A549 (cell line): ENCODE results near the gene MFAP2.

ENCODE experiments used
- EP300 ChIP-seq, 2 experiments: fragments of >200 bp; sonication (Bioruptor Twin); formaldehyde crosslinking; IDR thresholded peaks; 2 replicates in 1 of 2; 3 replicates in 1 of 2; pipeline ENCODE4 v1.6.1; 2016 to 2017
- PHF8 ChIP-seq: fragments of 200-600 bp; sonication (generic); IDR thresholded peaks from 2 replicates; pipeline ENCODE4 v1.6.1; 2016; ENCODE audit warnings: low read depth, mild to moderate bottlenecking, antibody characterized with exemption, moderate library complexity, borderline replicate concordance
- TF ChIP-seq, protein P1 (sequence below): fragments of >200 bp; sonication (Bioruptor Twin); formaldehyde crosslinking; IDR thresholded peaks from 3 replicates; pipeline ENCODE4 v1.5.1; 2016

DNA sequence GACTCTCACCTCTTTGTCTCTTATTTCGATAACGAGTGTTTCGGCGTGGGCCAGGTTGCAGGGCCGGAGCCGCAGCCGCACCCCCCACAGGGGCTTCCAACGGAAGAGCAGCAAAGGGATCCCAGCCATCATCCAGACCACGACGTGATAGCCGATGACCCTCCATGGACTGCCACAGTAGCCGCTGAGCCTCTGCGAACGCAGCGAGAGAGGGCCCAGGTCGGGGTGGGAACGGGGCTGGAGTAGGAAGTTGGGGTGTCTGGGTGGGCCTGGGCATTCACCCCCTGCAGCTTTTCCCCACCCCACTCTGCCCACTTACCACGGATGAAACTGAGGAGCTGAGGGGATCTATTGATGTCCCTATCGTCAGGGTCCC, 24.9 kb upstream of the MFAP2 start:
- TF ChIP-seq PHF8 (no peak), EP300 (IDR thresholded peaks at IDR 0.05) (no peak)
- TF ChIP-seq, protein P1, sequence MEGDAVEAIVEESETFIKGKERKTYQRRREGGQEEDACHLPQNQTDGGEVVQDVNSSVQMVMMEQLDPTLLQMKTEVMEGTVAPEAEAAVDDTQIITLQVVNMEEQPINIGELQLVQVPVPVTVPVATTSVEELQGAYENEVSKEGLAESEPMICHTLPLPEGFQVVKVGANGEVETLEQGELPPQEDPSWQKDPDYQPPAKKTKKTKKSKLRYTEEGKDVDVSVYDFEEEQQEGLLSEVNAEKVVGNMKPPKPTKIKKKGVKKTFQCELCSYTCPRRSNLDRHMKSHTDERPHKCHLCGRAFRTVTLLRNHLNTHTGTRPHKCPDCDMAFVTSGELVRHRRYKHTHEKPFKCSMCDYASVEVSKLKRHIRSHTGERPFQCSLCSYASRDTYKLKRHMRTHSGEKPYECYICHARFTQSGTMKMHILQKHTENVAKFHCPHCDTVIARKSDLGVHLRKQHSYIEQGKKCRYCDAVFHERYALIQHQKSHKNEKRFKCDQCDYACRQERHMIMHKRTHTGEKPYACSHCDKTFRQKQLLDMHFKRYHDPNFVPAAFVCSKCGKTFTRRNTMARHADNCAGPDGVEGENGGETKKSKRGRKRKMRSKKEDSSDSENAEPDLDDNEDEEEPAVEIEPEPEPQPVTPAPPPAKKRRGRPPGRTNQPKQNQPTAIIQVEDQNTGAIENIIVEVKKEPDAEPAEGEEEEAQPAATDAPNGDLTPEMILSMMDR: no peak
